EL (cell line): ENCODE data around the gene CD74.
"Not testable (repeated sequence)": the region's sequence is repeated elsewhere in the genome, so short reads cannot be mapped to it uniquely, and the experiment has no call there.

ENCODE experiments used
- DNase-seq: peaks from one replicate; pipeline ENCODE4 v3.0.0-alpha.2; 2016

The CD74 gene

DNA sequence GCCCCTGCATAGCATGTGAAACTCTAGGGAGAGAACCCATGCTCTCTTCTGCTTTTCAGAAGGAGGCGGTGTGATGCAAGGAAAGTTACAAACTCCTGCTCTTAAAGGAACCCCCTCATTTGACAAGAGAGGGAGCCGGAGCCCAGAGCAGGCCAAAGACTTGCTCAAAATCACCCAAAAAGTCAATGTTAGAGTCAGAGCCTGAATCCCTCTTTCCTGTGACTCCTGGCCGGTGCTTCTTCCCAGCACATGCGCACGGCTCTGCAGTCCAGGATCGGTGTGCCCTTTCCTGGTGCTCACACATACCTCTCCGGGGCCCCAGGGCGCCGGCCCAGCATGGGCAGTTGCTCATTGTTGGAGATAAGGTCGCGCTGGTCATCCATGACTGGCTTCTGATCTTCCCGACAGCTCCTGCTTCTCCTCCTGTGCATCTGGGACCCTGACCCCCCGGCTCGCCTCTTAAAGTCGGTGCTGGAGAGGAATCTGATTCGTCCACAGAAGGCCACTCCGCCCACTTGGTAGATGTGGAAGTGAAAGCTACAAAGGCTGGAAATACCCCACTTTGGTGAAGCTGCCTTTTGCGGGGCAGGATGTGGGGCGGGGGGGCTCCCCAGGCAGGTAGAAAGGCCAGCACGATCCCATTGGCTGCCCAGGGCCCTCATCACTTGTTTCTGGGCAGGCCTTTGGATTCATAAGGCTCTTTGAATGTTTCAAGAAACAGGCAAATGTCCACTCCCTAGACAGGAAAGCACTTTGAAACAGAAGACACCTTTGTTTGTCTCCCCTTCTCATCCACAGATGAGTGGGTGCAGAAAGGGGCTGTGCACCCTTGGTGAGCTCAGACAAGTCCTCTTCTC lies at the start of gene CD74:
CD74 (minus strand) TSS at position 592 of the 857 bp plus-strand sequence; CDS start at position 431, 161 bp downstream.
- DNase-seq = no peak

DNA sequence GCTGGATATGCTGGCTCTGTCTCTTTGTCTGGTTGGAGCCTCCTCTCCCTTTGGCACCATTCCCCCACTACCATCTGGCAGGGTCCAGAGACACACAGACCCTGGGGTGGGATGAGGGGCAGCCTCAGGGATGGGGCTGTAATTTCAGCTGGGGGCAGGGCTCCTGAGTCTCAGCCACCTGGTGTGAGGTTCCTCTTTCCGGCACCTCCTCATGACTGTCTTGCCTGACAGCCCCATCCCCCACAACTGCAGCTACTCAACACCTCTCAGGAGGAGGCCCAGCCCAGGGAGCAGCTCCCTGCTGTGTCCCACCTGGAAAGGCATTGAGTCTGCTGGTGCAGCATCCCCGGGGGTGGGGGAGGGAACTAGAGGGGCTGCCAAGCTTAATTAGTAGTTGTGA lies 48.5 kb upstream of the CD74 start:
- DNase-seq = no peak

DNA sequence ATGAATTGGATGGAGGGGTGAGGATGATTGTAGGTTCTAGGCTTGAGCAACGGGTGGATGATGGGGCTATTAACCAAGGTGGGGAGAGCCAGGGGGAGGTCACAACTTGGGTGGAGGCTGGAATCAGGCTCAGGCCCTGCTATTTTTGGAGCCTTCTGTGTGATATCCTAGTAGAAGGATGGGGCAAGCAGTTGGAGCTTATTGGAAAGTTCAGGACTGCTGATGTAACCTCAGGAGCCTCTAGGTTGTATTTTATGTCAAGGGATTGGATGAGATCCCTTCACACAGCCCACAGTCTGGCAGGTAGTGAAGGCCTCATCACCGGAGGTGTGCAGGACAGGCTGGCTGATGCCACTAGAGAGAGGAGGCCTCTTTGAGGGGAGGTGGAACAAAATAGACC lies 48.1 kb upstream of the CD74 start:
- no peak for DNase-seq

DNA sequence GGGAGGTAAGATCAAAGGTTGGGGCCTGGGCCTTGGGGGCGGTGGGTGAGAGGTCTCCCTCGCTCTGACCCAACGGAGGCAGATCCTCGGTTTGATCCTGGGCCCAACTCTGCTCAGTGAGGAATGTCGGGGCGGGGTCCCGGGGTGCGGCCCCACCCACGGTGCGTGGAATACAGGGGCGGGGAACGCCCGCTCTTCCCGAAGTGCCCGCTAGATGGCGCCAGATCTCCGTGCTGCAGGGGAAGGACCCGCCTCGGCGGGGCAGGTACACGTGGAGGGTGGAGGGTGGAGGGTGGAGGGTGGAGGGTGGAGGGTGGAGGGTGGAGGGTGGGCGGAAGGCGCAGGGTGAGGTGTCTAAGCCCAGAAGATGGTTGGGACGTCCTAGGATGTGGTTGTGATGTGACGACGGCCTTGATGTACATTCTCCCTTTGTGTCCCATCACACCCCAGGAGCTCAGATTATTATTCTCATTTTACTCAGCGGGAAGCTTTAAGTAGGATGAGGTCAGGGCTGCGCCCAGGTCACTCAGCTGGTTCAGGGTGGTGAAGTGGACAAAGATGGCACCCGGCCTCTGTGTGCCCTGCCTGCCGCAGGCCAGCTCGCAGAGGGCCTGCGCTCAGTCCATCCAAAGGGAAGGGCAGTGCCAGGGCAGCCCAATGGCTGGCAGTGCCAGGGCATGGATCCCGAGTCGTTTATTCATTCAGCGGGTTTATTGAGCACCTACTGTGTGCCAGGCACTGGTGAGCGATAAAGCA lies 46.3 kb upstream of the CD74 start:
- DNase-seq = peak; percentile 75

DNA sequence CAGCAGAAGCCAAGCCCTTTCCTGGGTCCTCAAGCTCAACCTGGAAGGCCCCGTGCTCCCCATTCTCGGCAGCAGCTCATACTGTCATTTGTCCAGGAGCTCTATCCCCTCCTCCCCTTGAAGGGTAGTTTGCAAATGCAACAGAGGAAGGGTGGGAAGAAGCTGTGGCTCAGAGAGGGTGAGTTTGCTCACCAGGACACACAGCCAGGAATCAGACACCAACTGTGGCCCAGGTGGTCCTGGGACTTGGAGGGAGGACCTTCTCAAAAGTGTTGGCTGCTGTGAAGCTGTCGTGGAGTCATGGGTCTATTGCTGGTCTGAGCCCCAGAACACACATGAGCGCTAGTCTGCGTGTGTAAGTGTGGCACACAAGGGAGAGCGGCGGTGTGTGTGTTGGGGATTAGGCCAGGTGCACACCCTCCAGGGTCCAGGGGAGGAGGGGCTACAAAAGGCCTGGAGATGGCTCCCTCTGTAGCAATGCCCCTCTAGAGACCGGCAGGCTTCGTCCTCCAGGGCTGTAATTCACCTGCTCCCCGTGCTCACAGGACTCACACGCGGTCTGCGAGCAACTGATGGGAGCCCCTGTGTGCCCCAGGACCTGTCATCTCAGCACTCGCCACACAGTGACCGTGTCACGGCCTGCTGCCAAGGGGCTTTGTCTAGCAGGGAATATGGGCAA lies 45.0 kb upstream of the CD74 start:
- DNase-seq = no peak

DNA sequence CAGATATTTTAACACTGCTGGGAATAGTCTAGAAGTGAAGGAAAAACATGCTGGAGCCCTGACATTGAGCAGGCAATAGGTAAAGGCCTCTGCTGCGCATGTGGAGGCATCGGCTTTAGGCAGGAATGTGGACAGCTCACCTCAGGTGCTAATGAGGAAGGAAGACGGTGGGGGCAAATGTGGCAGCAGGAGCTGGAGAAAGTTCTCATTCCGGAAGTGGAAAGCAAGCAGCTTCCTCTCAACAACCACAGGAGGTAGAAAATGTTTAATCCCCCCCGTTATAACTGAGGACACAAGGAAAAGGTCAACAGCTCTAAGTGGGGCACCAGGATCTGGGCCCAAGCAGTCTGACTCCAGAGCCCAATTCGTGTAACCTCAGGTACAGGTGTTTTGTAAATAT lies 44.4 kb upstream of the CD74 start:
- no peak for DNase-seq

DNA sequence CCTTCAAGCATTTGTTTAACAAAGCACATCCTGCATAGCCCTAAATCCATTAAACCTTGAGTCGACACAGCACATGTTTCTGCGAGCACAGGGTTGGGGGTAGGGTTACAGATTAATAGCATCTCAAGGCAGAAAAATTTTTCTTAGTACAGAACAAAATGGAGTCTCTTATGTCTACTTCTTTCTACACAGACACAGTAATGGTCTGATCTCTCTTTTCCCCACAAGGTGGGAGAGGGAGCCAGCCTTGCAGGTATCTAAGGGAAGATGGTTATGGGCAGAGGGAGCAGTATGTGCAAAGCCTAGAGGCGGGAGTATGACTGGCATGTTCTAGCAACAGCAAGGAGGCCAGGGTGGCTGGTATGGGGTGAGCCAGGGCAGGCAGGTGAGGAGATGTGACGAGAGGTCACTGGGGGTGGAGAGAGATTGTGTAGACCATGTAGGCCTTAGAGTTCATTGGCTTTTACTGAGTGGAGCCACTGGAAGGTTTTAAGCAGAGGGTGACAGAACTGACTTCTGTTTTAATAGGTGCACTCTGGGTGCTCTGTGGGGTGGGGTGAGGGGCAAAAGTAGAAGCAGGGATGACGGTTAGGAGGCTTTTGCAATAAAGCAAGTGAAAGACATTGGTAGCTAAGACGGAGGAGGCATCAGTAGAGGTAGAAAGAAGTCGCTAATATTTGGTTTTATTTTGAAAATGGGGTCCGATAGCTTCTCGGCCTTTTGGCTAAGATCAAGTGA lies 42.0 kb upstream of the CD74 start:
- DNase-seq = no peak

DNA sequence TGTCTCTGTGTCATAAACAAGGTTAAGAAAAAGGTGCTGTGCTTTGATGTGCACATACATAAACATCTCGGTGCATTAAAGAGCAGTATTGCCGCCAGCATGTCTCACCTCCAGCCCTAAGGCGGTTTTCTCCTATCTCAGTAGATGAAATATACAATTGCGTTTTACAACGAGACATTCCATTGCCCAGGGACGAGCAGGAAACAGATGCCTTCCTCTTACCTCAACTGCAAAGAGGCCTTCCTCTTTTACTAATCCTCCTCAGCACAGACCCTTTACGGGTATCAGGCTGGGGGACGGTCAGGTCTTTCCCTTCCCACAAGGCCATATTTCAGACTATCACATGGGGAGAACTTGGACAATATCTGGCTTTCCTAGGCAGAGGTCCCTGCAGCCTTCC lies 41.3 kb upstream of the CD74 start:
- not testable (repeated sequence) for DNase-seq

DNA sequence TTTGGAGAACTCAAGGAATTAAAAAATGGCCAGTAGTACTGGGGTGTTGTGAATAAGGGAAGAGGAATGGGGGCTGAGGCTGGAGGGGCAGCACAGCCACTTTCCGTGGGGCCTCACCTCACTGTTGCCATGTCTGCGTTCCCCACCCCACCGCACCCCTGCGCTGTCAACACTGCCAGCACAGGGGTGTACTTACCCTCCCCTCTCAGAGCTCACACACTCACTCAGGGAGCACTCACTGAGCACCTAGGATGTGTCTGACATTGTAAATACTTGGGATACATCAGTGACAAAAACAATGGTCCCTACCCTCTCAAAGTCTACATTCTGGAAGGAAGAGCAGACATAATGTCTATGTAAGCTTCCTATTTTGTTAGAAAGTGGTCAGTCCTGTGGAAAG lies 40.2 kb upstream of the CD74 start:
- DNase-seq = no peak

DNA sequence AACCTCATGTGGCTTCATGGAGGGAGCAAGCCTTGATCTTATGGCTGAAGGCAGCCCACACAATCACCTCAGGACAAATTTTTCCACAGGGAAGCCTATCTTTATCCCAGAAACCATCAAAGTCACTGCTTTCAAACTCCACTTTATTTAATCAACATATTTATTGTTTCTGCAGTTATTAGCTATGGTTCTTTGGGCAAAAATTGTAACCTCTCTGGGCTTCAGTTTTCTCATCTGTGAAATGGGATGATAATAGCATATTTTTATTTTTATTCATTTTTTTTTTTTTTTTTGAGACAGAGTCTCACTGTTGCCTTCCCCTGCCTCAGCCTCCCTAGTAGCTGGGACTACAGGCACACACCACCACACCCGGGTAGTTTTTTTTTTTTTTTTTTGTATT lies 38.9 kb upstream of the CD74 start:
- DNase-seq = no peak

DNA sequence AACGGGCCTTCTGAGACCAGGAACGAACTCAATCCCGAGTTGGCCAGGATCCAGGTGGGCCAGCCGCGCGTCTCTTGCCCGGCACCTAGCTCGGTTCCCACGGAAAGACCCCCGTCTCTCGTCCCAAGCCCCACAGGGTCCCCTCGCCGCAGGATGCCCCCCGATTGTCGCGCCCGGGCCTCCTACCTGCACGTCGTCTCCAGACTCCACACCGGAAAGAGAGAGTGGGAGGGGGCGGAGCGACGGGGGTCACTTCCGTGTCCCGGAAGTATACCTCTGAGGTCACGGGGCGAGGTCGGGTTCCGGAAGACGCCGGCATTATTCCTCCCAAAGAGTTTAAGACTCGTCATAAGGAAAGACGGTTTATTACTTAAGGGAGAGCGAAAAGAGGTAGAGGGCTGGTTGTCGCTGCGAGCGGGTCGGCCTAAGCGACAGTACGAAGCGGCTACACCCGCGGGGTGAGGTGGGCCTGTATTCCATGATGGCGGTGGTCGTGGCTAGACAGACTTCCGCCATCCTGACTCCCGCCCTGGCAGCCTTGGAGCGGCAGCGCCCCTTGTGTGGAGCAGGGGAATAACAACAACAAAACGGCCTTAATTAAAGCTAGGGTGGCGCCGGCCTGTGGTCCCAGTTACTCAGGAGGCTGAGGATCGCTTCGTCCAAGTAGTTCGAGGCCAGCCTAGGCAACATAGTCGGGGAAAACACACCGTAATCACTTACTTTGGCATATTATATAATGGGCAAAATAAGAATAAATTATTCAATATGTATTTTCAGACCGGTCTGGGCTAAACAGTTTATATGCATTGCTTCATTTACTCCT lies 37.0 kb upstream of the CD74 start, which contains the start of gene RPS14:
RPS14 (minus strand) TSS at position 223 of the 823 bp plus-strand sequence. CDS start 2,006 bp downstream, outside the sequence.
- DNase-seq = peak; percentile 93

DNA sequence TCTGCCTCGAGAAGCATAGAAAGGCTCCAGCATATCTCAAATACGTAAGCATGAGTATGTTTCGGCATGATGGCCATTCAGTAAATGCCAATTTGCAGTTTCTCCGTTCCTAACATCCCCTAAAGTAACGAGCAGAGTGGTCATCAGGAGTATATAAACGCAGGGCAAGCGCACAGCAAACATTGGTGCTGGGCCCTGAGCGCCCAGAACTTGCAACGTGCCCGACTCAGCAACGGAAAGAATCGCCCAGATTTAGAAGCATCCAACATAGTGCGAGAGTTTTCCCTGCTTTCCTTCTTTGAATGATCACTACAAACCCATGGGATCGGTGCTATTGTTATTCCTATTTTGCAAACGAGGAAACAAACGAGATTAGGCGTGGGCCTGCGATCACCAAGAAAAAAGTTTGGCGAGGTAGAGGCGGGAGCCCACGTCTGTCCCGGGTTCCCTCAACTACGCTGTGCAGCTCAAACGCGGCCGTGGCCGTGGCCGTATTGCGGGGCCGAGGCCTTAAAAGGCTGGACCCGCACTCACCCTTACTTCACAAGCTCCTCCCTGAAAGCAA lies 36.3 kb upstream of the CD74 start:
- no peak for DNase-seq

DNA sequence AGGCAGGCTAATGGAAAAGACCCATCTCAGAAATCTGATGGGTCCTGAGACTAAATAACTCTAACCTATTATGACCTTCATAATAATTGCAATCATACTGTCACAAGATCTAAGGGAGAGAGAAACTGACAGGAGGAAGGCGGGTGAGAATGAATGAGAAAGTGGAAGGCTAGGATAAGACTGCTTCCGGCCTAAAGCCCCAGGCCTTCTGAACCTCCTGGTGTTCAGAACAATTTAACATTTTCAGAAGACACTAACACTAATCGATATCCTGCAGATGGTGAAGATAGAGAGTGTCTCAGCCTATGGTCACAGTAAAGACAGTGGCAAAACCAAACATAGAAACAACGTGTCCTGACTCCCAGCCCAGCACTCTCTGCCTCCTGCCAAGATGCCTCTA lies 35.6 kb upstream of the CD74 start:
- DNase-seq = no peak

DNA sequence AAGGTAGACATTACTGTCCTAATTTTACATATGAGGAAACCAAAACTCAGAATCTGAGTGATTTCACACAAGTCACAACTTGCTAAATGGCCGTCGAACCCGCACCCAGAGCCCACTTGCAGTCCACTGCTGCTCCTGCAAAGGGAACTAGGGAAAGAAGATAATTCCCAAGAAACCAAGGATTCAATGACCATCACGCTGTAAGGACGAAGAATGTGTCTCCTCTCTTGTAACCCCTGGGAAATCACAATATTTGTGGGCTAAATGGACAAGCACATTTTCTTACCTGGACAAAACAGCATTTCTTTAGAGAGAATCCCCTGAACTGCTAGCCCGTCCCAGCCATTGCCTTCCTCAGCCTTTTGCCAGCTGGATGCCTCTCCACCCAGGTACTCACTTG lies 34.5 kb upstream of the CD74 start:
- DNase-seq = no peak

DNA sequence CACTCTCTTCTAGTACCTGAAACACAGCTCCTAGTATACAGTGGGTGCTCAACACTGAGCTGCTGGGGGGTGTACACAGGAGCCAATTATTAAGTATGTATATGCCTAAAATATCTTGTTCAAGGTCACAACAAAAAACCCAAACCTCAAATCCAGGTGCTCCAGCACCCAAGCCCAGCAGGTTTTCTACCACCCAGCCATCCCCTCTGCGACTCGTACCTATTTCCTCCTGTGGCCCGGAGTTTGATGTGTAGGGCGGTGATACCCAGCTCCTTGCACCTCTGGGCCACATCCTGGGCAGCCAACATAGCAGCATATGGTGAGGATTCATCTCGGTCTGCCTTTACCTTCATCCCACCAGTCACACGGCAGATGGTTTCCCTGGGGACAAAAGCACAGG lies 33.9 kb upstream of the CD74 start:
- no peak for DNase-seq

DNA sequence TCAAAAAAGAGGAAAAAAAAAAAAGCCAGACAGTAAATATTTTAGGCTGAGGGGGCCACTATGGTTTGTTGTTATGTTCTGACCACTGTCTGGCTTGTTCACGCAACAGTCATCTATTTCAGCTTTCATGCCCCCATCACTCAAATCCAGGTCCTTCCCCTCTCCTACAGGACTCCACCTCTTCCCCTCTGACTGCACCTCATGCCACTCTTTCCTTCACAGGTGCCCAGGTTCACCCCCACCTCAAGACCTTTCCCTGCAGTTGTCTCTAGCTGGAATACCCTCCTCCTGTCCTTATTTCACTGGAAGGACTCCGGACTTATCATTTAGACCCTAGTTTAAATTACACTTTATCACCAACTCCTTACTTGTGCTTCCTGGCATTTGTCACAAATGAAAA lies 33.4 kb upstream of the CD74 start:
- DNase-seq = no peak

DNA sequence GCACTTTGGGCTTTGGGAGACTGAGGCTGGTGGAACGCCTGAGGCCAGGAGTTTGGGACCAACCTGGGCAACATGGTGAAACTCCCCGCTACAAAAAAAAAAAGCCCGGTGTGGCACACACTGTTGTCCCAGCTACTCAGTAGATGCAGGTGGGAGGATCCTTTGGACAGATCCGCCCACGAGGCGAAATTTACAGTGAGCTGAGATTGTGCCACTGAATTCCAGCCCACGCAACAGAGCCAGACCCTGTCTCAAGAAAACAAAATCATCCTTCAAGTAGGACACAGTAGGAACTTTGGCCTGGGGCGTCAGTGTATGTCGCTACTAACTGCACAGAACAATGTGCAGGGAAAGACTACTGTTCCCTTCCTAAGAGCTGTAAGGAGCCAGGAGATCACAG lies 32.1 kb upstream of the CD74 start:
- no peak for DNase-seq

DNA sequence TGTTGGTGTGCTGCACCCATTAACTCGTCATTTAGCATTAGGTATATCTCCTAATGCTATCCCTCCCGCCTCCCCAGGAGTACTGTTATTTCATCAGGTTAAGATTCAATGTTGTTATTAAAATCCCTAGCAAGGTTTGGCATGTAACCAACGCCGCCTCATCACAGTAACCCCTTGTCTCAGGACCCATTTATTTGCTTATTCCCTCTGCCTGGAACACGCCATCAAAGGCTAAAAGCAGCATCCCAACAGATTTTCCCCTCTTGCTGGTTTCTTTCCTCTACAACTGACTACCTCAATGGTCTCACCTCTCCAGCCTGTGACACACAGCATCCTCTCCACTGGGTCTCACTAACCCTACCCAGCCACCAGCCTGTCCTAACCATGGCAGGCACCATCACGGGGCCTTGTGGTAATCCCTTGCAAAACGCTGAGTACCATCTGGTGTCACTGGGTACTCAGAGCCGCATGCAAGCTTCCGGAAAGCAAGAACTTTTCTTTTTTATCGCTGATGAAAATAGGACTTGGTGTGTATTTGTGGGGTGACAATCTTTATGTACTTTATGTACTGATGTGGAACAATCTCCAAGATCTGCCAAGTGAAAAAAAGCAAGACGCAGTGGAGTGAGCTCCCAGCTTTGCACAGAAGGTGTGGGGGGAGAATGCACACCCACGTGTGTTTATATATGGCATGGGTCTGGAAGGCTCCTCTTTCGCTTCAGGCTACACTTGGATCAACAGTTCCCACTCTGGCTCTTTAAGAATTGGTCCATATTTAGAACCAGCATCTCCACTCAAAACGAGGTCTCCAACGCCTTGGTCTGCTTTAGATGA lies 30.7 kb upstream of the CD74 start:
- DNase-seq = no peak

DNA sequence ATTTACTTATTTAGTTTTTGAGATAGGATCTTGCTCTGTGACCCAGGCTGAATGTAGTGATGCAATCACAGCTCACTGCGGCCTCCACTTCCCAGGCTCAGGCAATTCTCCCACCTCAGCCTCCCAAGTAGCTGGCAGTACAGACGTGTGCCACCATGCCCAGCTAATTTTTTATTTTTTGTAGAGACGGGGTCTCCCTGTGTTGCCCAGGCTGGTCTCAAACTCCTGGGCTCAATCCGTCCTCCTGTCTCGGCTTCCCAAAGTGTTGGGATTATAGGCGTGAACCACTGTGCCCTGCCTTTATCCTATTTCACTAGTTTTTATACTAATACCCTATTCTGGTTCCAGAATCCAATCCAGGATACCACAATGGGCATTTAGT lies 30.0 kb upstream of the CD74 start:
- no peak for DNase-seq

DNA sequence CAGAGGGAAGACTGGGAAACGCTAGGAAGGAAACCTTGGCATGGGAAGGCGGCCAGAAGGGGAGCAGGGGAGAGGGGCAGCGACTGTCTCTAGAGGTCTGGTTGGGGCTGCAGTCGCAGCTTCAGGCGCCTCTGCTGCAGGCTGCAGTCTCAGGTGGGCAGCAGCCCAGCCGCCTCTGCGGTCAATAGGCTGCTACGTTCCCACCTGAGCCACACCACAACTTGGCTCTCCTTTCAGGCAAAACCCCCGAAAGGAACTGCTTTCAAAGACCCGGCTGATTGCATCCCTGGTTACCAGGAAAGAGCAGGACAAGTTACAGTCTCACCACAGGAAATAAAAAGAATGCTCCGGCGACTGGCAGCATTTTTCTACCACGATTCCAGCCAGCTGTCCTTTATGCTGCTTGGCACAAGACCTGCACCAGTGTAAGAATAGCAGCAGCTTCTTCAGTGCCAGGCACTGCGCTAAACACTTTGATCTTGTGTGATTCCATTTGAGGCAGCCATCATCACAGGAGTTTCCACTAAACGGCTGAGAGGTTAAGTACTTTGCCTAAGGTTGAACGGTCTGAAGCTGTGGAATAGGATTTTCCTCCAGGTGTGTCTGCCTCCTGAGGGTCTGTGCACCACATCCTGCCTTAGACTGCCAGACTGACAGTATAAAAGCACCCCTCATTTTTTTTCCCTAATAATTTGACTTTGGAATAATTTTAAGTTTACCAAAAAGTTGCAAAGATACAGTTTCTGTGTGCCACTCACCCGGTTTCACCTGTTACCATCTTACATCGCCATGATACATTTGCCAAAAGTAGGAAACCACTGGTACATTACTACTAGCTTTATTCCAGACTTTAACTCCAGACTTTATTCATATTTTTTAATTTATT lies 29.3 kb upstream of the CD74 start:
- no peak for DNase-seq
